OCI-LY1 (cell line): Measurements from ENCODE around the gene UBE2H.

Experiments
- H2AFZ ChIP-seq: fragments of 200-600 bp; sonication (generic), shearing (Covaris generic); 2 replicates; pipeline ENCODE4 v1.6.0; 2014; ENCODE audit warnings: antibody characterized with exemption, mild to moderate bottlenecking, low read length
- H3F3A ChIP-seq: fragments of 200-600 bp; sonication (generic), shearing (Covaris generic); 2 replicates; pipeline ENCODE4 v1.6.0; 2014; ENCODE audit warnings: mild to moderate bottlenecking, antibody characterized with exemption, low read length, moderate library complexity; ENCODE audit not compliant: insufficient read depth
- H3K27ac ChIP-seq: fragments of 200-600 bp; sonication (generic); 2 replicates; pipeline ENCODE4 v1.5.1; 2014; ENCODE audit warnings: low read length, mixed run types, mild to moderate bottlenecking, low read depth; ENCODE audit not compliant: poor library complexity, severe bottlenecking
- H3K27me3 ChIP-seq: fragments of 200-600 bp; sonication (generic); 2 replicates; pipeline ENCODE4 v1.6.0; 2014; ENCODE audit warnings: antibody characterized with exemption, mild to moderate bottlenecking, low read length, moderate library complexity; ENCODE audit not compliant: insufficient read depth
- H3K36me3 ChIP-seq: fragments of 200-600 bp; sonication (generic); 2 replicates; pipeline ENCODE4 v1.6.1; 2014; ENCODE audit warnings: mild to moderate bottlenecking, antibody characterized with exemption, low read length, moderate library complexity, mixed read lengths; ENCODE audit not compliant: insufficient read depth
- H3K4me1 ChIP-seq: fragments of 200-600 bp; sonication (generic); 2 replicates; pipeline ENCODE4 v1.5.1; 2014; ENCODE audit warnings: mild to moderate bottlenecking, low read length, moderate library complexity; ENCODE audit not compliant: insufficient read depth, severe bottlenecking
- H3K4me2 ChIP-seq: fragments of 200-600 bp; sonication (generic), shearing (Covaris generic); 2 replicates; pipeline ENCODE4 v1.6.1; 2014; ENCODE audit warnings: low read length
- H3K4me3 ChIP-seq: fragments of 200-600 bp; sonication (generic); 2 replicates; pipeline ENCODE4 v1.5.1; 2014; ENCODE audit warnings: low read length, low read depth, mild to moderate bottlenecking, mixed read lengths; ENCODE audit not compliant: poor library complexity, severe bottlenecking
- H3K79me2 ChIP-seq: fragments of 200-600 bp; shearing (Covaris generic); 2 replicates; pipeline ENCODE4 v1.6.1; 2016; ENCODE audit warnings: mixed run types, low read length, mixed read lengths; ENCODE audit not compliant: insufficient read depth
- H3K9ac ChIP-seq: fragments of 200-600 bp; sonication (generic), shearing (Covaris generic); 2 replicates; pipeline ENCODE4 v1.6.1; 2014; ENCODE audit warnings: mild to moderate bottlenecking, low read length, mixed read lengths
- H3K9me2 ChIP-seq: fragments of 200-600 bp; sonication (generic), shearing (Covaris generic); 2 replicates; pipeline ENCODE4 v1.6.1; 2014; ENCODE audit warnings: low read depth, mild to moderate bottlenecking, low read length, mixed read lengths
- H3K9me3 ChIP-seq: fragments of 200-600 bp; shearing (Covaris generic); 2 replicates; pipeline ENCODE4 v1.6.1; 2014; ENCODE audit warnings: low read length, mixed read lengths
- H4K20me1 ChIP-seq: fragments of 200-600 bp; sonication (generic), shearing (Covaris generic); 2 replicates; pipeline ENCODE4 v1.6.0; 2016; ENCODE audit warnings: mild to moderate bottlenecking, low read length; ENCODE audit not compliant: insufficient read depth
- CTCF ChIP-seq: fragments of 200-600 bp; sonication (generic), shearing (Covaris generic); IDR thresholded peaks from 2 replicates; pipeline ENCODE4 v1.5.1; 2017; ENCODE audit warnings: mild to moderate bottlenecking, antibody characterized with exemption, low read length, moderate library complexity, mixed read lengths
- EZH2 ChIP-seq: fragments of 200-600 bp; sonication (generic), shearing (Covaris generic); IDR thresholded peaks from 2 replicates; pipeline ENCODE4 v1.8.0; 2017; ENCODE audit warnings: borderline replicate concordance, mixed run types, mild to moderate bottlenecking, antibody characterized with exemption, low read length, moderate library complexity, mixed read lengths

The UBE2H gene

GRCh38 chr7:129939881-129940280 lies 12.9 kb downstream of the UBE2H start:
- H3K27me3 ChIP-seq = no peaks in the 10 kb centered on the region
- H2AFZ ChIP-seq = no peak overlapping the region
- H3K27ac ChIP-seq = no peak overlapping the region
- no peak overlapping the region for H3K4me2 ChIP-seq
- H3K36me3 ChIP-seq = peaks cover 76% of the 10 kb centered on the region
- no peak overlapping the region for H3K9ac ChIP-seq
- H4K20me1 ChIP-seq = 0 out of 2 replicates have a peak, but pooled peaks cover 4% of the 10 kb centered on the region
- H3F3A ChIP-seq = no peaks in the 10 kb centered on the region
- H3K9me2 ChIP-seq = no peaks in the 10 kb centered on the region
- TF ChIP-seq EZH2 (no peak), CTCF (no peak)
- H3K79me2 ChIP-seq = peaks cover 93% of the 10 kb centered on the region
- peaks cover 12% of the 10 kb centered on the region for H3K4me1 ChIP-seq
- H3K9me3 ChIP-seq = no peaks in the 10 kb centered on the region
- H3K4me3 ChIP-seq = no peak overlapping the region

DNA sequence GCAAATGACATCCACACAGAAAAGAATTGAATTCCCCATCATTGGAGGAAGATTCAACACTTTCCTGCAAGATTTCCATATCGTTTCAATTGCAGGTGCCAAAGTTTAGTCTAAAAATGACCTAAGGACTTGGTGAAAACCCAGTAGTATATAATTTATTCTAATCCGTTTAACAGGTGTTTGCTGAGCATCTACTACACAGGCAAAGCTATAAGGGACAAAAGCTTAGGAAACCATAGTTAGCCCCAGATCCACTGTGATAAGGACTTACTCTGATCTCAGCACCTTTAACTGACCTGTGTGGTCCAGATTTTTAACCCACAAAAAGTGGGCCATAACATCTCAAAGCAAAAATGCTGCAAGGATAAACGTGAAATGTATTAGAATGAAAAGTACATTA lies 19.1 kb downstream of the UBE2H start:
- H2AFZ ChIP-seq = no peak overlapping the region
- no peaks in the 10 kb centered on the region for H3K27me3 ChIP-seq
- H3K4me3 ChIP-seq = no peak overlapping the region
- H3K9me3 ChIP-seq = no peaks in the 10 kb centered on the region
- H3F3A ChIP-seq = no peaks in the 10 kb centered on the region
- H3K36me3 ChIP-seq = peaks cover 66% of the 10 kb centered on the region
- H4K20me1 ChIP-seq = no peaks in the 10 kb centered on the region
- TF ChIP-seq EZH2 (no peak), CTCF (no peak)
- peak overlapping the region; percentile 57 for H3K27ac ChIP-seq
- H3K9me2 ChIP-seq = no peaks in the 10 kb centered on the region
- peaks cover 29% of the 10 kb centered on the region for H3K4me1 ChIP-seq
- H3K4me2 ChIP-seq = no peak overlapping the region
- peaks cover 33% of the 10 kb centered on the region for H3K79me2 ChIP-seq
- H3K9ac ChIP-seq = no peak overlapping the region; the same call in 1 of the 2 replicates

DNA sequence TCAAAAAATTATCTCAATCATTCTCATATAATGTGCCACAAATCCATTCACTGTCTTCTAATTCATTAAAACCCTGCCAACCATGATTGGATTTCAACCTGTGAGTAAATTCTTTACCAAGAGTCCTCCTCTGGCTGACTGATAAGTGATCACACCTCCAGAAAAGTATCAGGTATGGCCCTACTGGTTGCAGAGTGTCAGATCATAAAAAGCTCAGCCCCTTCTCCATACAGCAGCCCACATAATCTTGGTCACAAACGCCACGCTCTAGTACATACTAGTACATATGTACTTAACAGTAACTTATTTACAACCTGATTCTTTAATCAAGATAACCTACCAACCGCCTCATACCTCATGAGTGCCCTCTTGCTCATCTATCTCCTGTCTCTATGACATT lies 26.1 kb downstream of the UBE2H start:
- Histone ChIP-seq H3K4me2 (no peak overlapping the region), H3K27ac (no peak overlapping the region), H3K4me1 (peaks cover 16% of the 10 kb centered on the region), H3K4me3 (no peak overlapping the region), H3K79me2 (peaks cover 40% of the 10 kb centered on the region), H3F3A (no peaks in the 10 kb centered on the region), H4K20me1 (no peaks in the 10 kb centered on the region), H2AFZ (no peak overlapping the region), H3K36me3 (peaks cover 78% of the 10 kb centered on the region), H3K9ac (no peak overlapping the region), H3K27me3 (no peaks in the 10 kb centered on the region), H3K9me2 (no peaks in the 10 kb centered on the region), H3K9me3 (no peaks in the 10 kb centered on the region)
- TF ChIP-seq EZH2 (no peak), CTCF (no peak)
